GM21619 (cell line): Measurements from ENCODE around the gene TUB.

Experiments used
- ATAC-seq: cut with Tn5 transposase; IDR thresholded peaks from one replicate; pipeline ENCODE4 v1.9.1; 2021; ENCODE audit not compliant: unreplicated experiment

The TUB gene

GRCh38 chr11:8089791-8090510 lies 8.9 kb downstream of the TUB start:
- ATAC-seq: no peak

- ATAC-seq: no peak
These were observed 9.7 kb downstream of the TUB start for GRCh38 chr11:8090756-8091155.

DNA sequence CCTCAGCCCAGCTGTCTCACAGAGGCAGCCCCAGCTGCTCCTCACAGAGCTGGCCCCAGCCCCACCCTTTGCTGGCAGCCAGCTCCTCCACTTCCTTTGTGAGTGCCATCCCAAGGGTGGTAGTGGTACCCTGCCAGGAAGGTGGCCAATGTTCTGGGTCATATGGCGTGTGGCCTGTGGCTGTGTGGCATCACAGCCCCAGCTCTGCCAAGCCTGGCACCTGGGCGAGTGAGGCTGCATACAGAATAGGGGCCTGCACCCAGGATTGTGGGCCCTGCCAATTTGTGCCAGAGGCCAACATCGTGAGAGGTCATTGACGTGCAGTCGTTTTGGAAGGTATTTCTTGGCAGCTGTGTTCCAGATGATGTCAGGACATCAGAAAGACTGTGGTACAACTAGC lies 10.7 kb downstream of the TUB start:
- ATAC-seq: no peak

- no peak for ATAC-seq
These were observed 11.8 kb downstream of the TUB start for GRCh38 chr11:8092587-8093424.

DNA sequence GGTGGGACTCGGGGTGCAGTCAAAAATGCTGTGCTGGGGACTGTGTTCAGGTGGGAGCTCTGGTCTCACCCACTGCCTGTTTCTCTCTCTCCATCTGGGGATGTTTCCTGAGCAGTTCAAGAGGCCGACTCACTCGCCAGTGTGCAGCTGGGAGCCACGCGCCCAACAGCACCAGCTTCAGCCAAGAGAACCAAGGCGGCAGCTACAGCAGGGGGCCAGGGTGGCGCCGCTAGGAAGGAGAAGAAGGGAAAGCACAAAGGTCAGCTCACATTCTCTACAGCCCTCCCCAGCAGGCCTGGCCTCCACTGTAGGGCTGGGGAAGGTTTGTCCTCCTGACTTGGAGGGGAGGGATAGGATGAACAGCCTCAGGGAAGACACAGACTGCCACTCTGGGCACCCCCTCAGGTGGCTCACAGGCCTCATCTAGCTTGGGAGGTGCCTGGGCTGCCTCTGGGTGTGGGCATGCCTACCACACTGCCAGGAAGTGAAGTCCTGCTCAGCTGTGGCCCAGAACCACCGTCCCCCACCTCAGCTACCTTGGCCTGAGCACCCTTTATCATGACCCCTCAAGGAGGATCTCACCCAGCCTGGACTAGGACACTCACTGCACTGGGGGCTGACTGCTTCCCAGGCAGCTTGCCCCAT lies 13.0 kb downstream of the TUB start:
- no peak for ATAC-seq

DNA sequence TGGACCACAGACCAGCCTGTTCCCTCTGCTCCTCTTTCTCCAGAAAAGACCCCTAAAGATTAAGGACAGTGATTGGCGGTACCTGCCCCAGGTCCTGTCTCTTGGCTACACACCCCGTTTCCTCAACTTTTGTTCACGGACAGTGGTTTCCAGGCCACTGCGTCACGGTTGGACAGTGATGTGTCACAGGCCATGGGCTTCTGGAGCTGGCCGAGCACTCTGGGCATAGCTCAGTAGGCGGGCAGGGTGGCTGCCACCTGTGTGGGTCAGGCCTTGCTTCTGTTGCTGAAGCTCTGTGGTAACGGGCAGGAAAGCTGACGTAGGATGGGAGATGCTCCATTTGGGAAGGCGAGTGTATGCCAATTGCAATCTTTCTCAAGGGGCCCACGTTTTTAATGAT lies 13.6 kb downstream of the TUB start:
- no peak for ATAC-seq

GRCh38 chr11:8095371-8095770 lies 14.4 kb downstream of the TUB start:
- ATAC-seq: no peak

DNA sequence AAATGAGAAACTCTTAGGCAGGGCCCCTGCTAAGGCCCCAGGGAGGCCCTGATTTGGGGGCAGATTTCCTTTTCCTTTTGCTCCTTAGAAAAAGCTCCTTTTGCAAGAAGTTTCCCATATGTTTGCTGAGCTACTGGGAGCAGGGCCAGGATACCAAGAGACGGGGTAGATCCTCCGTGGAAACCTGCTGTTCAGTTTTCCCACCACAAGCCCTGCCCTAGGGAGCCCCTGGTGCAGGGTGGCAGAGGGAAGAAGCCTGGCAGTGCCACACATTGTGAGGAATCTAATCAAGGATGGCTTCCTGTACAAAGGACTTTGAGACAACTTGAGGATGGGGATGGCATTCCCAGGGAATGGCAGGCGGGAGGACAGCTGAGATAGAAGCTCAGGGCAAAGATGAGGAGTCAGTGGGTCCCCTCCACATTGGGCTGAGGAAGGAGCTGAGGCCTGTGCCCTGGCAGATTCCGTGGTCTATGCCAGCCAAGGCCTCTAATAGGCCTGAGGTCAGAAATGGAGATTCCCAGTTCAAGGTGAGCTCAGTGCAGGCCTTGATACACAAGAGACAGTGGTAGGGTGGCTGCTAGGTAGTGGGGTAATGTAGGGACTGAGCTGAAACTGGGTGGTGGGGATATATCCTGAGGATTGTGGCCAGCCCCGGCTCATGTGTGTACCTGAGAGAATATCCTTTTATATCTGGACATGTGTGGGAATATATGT lies 15.0 kb downstream of the TUB start:
- no peak for ATAC-seq

DNA sequence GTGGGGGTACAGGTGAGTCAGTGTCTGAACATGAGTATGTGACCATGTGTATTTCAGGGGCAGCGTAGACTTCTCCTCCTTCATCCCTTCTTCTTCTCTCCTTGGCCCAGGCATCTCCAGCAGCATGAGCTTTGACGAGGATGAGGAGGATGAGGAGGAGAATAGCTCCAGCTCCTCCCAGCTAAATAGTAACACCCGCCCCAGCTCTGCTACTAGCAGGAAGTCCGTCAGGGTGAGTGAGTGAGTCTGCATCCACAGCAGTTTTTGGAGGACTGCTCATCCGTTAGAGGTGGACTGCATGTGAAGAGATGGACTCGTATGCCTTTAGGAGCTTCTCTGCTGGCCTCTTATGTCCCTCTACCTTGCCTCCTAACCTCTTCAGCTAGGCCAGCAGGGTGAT lies 15.6 kb downstream of the TUB start:
- ATAC-seq: no peak

GRCh38 chr11:8097062-8097461 lies 16.1 kb downstream of the TUB start:
- ATAC-seq: no peak

DNA sequence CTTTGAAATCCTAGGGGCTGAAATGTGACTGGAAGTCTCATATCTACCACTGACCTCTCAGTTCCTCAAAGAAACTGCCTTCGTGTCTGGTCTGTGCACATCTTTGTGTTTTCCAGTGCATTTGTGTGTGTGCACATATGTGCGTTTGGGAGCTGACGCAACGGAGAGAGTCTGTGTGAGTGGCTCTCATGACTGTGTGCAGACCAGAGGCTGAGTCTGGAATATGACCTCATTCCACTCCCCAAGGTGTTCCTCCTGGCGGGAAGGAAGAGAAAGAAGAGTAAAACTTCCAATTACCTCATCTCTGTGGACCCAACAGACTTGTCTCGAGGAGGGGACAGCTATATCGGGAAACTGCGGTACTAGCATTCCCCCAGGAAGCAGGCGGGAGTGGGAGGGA lies 16.5 kb downstream of the TUB start:
- no peak for ATAC-seq

DNA sequence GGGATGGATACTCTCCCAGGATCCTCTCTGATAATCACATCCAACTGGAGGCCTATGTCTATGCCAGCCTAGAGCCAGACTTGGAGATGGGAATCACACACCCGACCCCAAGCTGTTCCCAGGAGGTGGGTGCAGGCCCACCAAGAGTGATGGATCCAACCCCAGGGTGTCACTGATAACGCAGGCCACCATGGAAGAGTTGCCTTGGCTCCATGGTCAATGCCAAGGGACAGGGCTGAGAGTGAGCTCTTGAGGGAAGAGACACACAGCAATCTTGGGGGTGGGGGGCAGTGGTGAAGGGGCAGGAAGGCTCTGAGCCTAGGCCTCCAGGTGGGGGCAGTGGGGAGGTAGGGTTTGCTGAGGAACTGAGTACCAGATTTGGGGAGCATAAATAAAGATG lies 16.9 kb downstream of the TUB start:
- no peak for ATAC-seq

DNA sequence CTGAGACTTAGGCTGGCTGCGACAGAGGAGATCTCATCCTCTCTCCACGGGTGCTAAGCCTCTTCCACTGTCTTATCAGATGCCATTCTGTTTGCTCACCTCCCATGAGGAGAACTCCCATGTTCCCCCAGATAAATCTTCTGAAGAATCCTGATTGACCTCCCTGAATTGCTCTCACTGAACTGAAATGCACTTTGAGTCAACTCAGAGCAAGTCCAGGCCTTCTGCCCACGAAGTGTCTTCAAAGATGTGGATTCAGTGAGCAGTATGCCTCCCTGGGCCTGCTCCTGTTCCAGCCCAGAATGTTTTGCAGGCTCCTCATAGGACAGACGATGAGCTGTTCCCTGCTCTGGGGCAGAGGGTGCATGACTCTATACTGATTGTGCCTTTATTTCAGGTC lies 17.4 kb downstream of the TUB start:
- ATAC-seq: no peak

GRCh38 chr11:8098879-8099278 lies 17.9 kb downstream of the TUB start:
- ATAC-seq: no peak

DNA sequence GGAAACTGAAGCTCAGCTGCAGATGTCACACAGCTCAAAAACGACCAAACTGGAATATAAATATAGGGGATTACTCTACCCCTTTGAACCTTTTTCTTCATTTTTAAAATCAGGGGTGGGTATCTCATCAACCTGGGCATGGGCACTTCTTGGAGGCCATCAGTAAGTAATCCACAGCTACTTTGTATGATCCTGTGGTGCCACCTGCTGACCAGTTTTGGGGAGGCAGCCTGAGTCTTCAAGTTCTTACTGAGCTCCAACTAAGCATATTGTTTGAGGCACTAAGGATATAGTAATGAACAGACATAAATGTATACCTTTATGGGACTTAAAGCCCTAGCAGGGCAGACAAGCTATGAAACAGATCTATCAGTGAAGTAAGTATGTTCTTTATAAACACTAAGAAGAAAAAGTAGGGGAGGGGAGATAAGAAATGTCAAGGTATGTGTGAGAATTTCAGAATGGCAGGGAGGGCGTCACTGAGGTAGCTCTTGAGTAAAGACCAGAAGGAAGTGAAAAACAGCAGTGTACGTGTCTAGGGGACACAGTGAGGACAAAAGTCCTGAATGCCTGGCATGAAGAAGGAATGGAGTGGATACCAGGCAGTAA lies 18.4 kb downstream of the TUB start:
- peak; percentile 72 for ATAC-seq

GRCh38 chr11:8100158-8100557 lies 19.1 kb downstream of the TUB start:
- no peak for ATAC-seq

GRCh38 chr11:8100605-8101004 lies 19.6 kb downstream of the TUB start:
- ATAC-seq: no peak

GRCh38 chr11:8101421-8101820 lies 20.4 kb downstream of the TUB start:
- ATAC-seq: no peak

DNA sequence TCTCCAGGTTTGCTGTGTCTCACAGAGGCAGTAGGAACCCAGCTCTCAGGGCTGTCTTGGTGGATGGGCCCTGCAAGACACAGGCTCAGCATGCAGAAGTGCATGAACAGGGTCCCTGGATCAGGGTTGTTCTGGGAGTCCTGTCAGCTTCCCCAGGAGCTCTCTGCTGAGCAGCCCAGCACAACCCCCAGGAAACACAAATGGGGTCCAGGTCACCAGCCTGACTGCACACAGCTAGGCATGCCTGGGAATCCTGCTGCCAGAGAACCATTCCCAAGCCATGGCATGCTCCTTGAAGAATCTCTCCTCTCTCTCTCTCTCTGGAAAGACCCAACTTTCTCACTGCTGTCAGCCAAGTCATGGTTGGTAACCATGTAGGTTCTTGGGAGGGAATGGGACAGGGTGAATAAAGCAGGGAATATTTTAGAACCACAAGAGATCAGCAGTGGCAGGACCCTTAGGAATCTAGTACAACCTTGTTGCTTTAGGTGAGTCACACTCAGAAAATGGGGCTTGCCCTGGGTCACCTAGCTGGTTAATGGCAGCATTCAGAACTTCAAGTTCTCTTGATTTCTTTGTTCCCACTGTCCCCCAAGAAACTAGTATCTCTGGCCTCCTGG lies 21.4 kb downstream of the TUB start:
- no peak for ATAC-seq

- no peak for ATAC-seq
These were observed 22.0 kb downstream of the TUB start for GRCh38 chr11:8102965-8103364.

GRCh38 chr11:8103909-8104308 lies 22.9 kb downstream of the TUB start:
- ATAC-seq: no peak
